Peyer's patch (tissue), 4 donors: ENCODE data around the gene AGER. TPM values are rescaled to one million over a fixed set of nuclear protein-coding genes. Genes with fewer than 3 reads are reported as not detected.

Experiments used
- DNase-seq, 3 donors: peaks; one replicate each; pipeline ENCODE4 v3.0.0-alpha.2; 2017 to 2019
- H3K27ac ChIP-seq, 4 donors: fragments of 200-600 bp; sonication (generic); one replicate each; pipeline ENCODE4 v1.5.1; 2016 to 2019
- H3K27me3 ChIP-seq, 2 donors: fragments of 200-600 bp; sonication (generic); one replicate each; pipeline ENCODE4 v1.5.1; 2019
- H3K36me3 ChIP-seq, 3 donors: fragments of 200-600 bp; sonication (generic); one replicate each; pipeline ENCODE4 v1.5.1; 2016 to 2019
- H3K4me1 ChIP-seq, 4 donors: fragments of 200-600 bp; sonication (generic); one replicate each; pipeline ENCODE4 v1.5.1; 2016 to 2019
- H3K4me3 ChIP-seq, 4 donors: fragments of 200-600 bp; sonication (generic); 1 replicate in 3 of 4; 2 replicates in 1 of 4; pipeline ENCODE4 v1.5.1; 2016 to 2019; ENCODE audit warnings: mild to moderate bottlenecking in 1 of 4
- H3K9me3 ChIP-seq, 4 donors: fragments of 200-600 bp; sonication (generic); one replicate each; pipeline ENCODE4 v1.5.1; 2016 to 2019; ENCODE audit warnings: mild to moderate bottlenecking in 1 of 4
- CTCF ChIP-seq, 6 experiments: fragments of 450-650 bp in 4 of 6; fragments of 200-600 bp in 2 of 6; sonication (generic) in 1 of 6; IDR thresholded peaks; one replicate each; pipeline ENCODE4 v1.5.1; 2017 to 2019; ENCODE audit warnings: antibody characterized with exemption in 6 of 6, mild to moderate bottlenecking in 3 of 6, moderate library complexity in 1 of 6
- POLR2A ChIP-seq, 2 donors: fragments of 450-650 bp; IDR thresholded peaks; one replicate each; pipeline ENCODE4 v1.5.1; 2017; ENCODE audit warnings: antibody characterized with exemption in 2 of 2, mild to moderate bottlenecking in 2 of 2, moderate library complexity in 2 of 2
- total RNA-seq, 4 donors: library from RNA; depleted of rRNA; stranded (reverse); fragments of >200 nt; gene quantifications; one replicate each; pipeline ENCODE4 v1.1.0, GENCODE V29; 2016

Gene AGER
- total RNA-seq, 4 donors from 2014 or later: 2.8 to 31.4 (median 9.2) TPM

- Histone ChIP-seq H3K4me3 (no peak overlapping the region), H3K36me3 (peaks cover 0 to 49% (median 0%) of the 10 kb centered on the region in 3 donors), H3K4me1 (no peaks in the 10 kb centered on the region), H3K27ac (no peak overlapping the region), H3K9me3 (no peaks in the 10 kb centered on the region), H3K27me3 (no peaks in the 10 kb centered on the region)
- peak in 1 of 3 donors; percentile 41 for DNase-seq
- TF ChIP-seq CTCF (IDR thresholded peaks at IDR 0.05) (no peak), POLR2A (IDR thresholded peaks at IDR 0.05) (no peak)
Measured at GRCh38 chr6:32167154-32167760, 16.8 kb downstream of the AGER start.

- DNase-seq: peak in 1 of 3 donors; percentile 50
- Histone ChIP-seq H3K27ac (no peak overlapping the region), H3K4me3 (no peak overlapping the region)
Measured at GRCh38 chr6:32166411-32167061, 17.5 kb downstream of the AGER start.

GRCh38 chr6:32164295-32164694, 19.8 kb downstream of the AGER start, which contains the start of gene EGFL8:
TSS of gene EGFL8 (plus strand) at chr6:32164595. CDS start at chr6:32166166, 1,571 bp downstream.
- Histone ChIP-seq H3K9me3 (no peaks in the 10 kb centered on the region), H3K27ac (peak within 1 kb of the TSS in 1 of 4 donors; percentile 13), H3K4me1 (no peaks in the 10 kb centered on the region), H3K4me3 (no peak within 1 kb of the TSS), H3K27me3 (no peaks in the 10 kb centered on the region), H3K36me3 (peaks cover 0 to 45% (median 0%) of the 10 kb centered on the region in 3 donors)
- TF ChIP-seq POLR2A (IDR thresholded peaks at IDR 0.05): no peak
- no peak for TF ChIP-seq CTCF (IDR thresholded peaks at IDR 0.05)
- DNase-seq: no peak

More at GRCh38 chr6:32166411-32167061, 17.5 kb downstream of the AGER start:
- no peaks in the 10 kb centered on the region for H3K27me3 ChIP-seq
- peaks cover 0 to 51% (median 0%) of the 10 kb centered on the region in 3 donors for H3K36me3 ChIP-seq
- no peak for TF ChIP-seq POLR2A (IDR thresholded peaks at IDR 0.05)
- TF ChIP-seq CTCF (IDR thresholded peaks at IDR 0.05): no peak
- no peaks in the 10 kb centered on the region for H3K4me1 ChIP-seq
- no peaks in the 10 kb centered on the region for H3K9me3 ChIP-seq

GRCh38 chr6:32163559-32164258, 20.3 kb downstream of the AGER start:
- no peaks in the 10 kb centered on the region for H3K9me3 ChIP-seq
- no peaks in the 10 kb centered on the region for H3K4me1 ChIP-seq
- peaks cover 0 to 42% (median 0%) of the 10 kb centered on the region in 3 donors for H3K36me3 ChIP-seq
- DNase-seq: no peak
- H3K27ac ChIP-seq: peak overlapping the region in 1 of 4 donors; percentile 13
- no peak overlapping the region for H3K4me3 ChIP-seq
- no peaks in the 10 kb centered on the region for H3K27me3 ChIP-seq
- TF ChIP-seq CTCF (IDR thresholded peaks at IDR 0.05): no peak
- TF ChIP-seq POLR2A (IDR thresholded peaks at IDR 0.05): no peak

- Histone ChIP-seq H3K4me1 (peaks cover 0 to 15% (median 5%) of the 10 kb centered on the region in 4 donors), H3K27ac (no peak overlapping the region), H3K9me3 (no peaks in the 10 kb centered on the region), H3K36me3 (peaks cover 0 to 51% (median 0%) of the 10 kb centered on the region in 3 donors), H3K4me3 (no peak overlapping the region), H3K27me3 (no peaks in the 10 kb centered on the region)
- no peak for TF ChIP-seq POLR2A (IDR thresholded peaks at IDR 0.05)
- no peak for TF ChIP-seq CTCF (IDR thresholded peaks at IDR 0.05)
- DNase-seq: no peak
Measured at GRCh38 chr6:32158052-32158451, 26.0 kb downstream of the AGER start.
